GM21737 (cell line): Measurements from ENCODE around the gene DNAH17.

Experiments
- ATAC-seq: cut with Tn5 transposase; IDR thresholded peaks from one replicate; pipeline ENCODE4 v1.9.1; 2021; ENCODE audit warnings: mild to moderate bottlenecking, moderate library complexity; ENCODE audit not compliant: unreplicated experiment

The DNAH17 gene

GRCh38 chr17:78418326-78419026 is 158.7 kb downstream of the DNAH17 start:
- ATAC-seq = no peak

GRCh38 chr17:78417531-78417909 is 159.7 kb downstream of the DNAH17 start:
- ATAC-seq = no peak

GRCh38 chr17:78416791-78417530 is 160.2 kb downstream of the DNAH17 start:
- ATAC-seq = no peak

DNA sequence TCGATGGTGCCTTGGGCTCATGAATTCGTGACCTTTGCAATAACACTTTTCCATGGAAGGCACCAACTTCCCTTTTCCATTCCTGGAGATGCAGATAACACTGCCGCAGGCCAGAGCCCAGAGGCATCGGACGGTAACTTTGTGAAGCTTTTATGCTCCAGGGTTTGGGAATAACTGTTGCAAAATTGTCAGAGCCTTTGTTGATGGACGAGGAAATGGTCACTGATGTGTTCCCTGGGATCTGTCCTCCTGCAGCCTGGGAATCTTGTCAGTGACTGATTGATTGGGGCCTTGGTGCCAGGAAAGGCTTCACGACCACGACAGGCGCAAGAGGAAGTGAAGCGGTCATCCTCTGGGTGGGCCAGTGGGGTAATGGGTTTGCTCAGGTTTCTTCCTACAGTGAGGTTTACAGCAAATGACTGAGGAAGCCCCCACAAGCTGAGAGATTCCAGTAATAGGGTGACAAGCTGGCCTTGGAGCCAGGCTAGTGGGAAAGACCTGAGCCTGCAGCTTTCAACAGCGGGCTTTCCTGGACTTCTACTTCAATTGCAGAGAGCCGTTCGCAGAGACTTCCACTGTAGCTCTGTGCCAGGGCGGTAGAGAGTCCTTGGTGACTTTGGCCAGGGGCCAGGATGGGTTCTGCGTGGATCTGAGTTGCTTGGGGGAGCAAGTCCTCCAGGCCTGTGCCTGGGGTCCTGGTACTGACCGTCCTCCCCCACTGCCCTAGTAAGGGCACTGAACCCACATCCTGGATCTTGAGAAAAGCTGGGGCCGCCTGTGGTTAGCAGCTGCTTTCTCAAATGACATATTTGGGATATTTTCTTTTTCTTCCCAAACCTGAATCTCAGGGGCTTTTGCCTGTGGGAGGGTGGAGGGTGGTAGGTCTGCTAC is 161.1 kb downstream of the DNAH17 start:
- no peak for ATAC-seq

GRCh38 chr17:78414178-78415162 is 162.7 kb downstream of the DNAH17 start:
- no peak for ATAC-seq

GRCh38 chr17:78412403-78412802 is 164.8 kb downstream of the DNAH17 start:
- no peak for ATAC-seq

DNA sequence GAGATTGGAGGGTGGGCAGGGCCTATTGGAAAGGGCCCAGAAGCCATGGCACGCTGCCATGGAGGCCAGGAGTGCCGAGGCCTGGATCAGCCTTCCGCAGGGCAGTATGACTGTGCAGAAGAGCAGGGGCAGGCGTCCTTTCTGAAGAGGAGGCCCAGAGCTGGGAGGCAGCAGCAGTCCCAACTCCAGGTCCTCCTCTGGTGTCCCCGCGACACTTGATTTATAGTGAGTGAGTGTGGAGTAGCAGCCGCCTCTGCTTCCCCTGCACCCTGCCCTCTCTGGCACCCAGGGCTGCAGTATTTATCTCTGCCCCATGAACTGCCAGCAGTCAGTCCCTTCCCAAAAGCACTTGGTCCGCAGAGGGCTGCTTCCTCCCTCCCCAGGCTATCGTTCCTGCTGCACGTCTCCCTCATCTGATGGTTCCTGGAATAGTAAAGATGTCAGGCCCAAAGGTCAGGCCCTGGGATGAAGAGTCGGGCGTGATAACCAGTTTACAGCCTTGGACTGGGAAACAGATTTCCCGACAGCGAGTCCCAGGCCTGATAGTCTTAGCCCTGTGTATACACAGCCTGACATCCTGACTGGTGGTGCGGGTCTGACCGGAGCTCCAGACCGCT is 165.8 kb downstream of the DNAH17 start:
- ATAC-seq = no peak

GRCh38 chr17:78409191-78409928 is 167.8 kb downstream of the DNAH17 start:
- ATAC-seq = no peak

GRCh38 chr17:78408476-78409050 is 168.6 kb downstream of the DNAH17 start:
- ATAC-seq = no peak

- ATAC-seq = no peak
Observed at GRCh38 chr17:78407387-78408000, 169.7 kb downstream of the DNAH17 start.

DNA sequence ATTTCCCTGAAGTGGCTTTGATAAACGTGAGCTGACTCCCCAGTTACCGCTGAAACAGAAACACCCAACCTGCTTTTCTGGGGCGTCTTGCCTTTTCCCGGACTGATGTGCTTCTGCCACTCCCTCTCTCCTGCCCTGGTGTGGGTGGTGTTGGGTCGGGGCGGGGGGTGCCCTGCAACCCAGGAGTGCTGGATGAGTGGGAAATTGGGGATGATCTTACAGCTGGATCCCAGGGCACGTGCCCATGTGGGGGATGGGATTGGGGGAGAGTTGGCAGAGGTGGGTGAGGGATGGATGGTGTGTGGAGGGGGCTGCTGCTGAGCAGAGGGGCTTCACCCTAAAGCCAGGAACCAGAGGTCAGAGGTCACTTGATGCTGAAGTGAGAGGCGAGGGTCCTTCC is 170.3 kb downstream of the DNAH17 start:
- ATAC-seq = no peak

DNA sequence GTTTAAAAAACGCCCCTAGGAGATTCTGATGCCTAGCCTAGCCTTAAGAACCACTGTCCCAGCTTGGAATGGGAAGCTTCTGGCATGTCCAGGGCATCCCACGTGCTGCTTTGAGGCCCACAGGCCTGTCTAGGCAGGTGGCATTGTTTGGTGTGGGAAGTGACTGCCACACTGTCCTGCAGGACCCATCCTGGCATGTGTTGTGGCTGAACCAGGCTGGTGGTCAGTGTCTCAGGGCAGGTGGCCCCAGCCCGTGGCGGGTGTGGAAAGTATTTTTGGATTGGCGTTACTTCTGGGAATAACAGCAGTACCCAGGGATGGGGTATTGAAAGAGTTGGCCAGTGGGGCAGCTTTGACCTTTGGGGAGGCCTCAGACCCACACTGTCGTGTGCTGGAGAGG is 170.8 kb downstream of the DNAH17 start:
- ATAC-seq = no peak

DNA sequence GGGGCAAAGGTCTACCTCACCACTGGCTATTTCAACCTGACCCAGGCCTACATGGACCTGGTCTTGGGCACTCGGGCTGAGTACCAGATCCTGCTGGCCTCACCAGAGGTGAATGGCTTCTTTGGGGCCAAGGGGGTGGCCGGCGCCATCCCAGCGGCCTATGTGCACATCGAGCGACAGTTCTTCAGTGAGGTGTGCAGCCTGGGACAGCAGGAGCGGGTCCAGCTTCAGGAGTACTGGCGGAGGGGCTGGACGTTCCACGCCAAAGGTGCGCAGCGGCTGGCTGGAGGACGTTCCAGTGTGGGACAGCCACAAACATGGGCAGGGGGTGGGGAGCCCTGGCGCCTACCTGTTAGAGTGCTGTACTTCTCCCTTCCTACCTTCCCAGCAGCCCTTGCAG is 173.4 kb downstream of the DNAH17 start:
- ATAC-seq = no peak

- no peak for ATAC-seq
Observed at GRCh38 chr17:78401891-78402290, 175.3 kb downstream of the DNAH17 start.

GRCh38 chr17:78401246-78401645 is 175.9 kb downstream of the DNAH17 start:
- ATAC-seq = no peak

DNA sequence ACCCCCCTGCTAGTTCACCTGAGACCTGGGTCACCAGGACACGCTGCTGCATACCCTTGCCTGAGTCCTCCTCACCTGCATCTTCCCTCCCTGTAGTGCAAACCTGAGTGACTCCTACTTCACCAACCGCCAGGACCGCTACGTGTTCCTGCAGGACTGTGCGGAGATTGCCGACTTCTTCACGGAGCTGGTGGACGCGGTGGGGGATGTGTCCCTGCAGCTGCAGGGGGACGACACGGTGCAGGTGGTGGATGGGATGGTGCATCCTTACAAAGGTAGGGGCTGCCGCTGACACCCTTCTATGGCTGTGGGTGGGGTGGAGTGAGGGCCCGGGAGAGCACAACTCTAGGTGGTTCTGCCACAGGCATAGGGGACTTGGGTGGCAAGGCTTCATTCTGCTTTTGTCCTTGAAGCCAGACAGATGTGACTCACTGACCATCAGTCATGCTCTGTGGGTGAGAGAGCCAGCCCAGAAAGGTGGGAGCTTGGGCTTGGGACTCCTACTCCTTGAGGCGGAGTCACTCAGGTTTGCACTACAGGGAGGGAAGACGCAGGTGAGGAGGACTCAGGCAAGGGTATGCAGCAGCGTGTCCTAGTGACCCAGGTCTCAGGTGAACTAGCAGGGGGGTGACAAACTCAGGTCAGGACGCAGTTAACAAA is 176.5 kb downstream of the DNAH17 start:
- ATAC-seq = no peak

DNA sequence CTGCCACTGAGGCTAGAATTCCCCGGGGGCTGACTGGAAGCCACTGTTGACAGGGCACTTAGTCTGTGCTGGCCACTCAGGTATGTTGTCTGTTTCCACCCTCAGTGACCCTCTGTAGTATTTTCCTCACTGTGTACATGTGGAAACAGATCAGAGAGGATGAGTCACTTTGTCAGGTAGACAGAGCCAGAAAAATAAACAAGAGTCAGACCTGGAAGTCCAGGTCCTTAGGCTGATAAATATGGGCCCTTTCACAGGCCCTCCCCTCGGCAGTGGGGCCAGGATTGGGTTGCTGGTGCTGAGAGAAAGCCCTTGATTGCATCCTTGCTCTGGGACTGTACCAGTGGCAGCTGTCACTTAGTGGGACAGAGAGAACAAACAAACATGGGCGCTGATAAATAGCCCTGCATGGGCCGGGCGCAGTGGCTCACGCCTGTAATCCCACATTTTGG is 177.5 kb downstream of the DNAH17 start:
- ATAC-seq = no peak
